ENCODE data around the gene EML1. TPM values are rescaled to one million over a fixed set of nuclear protein-coding genes. Genes with fewer than 3 reads are reported as not detected.
A peak's percentile ranks its signal among the peaks of the same experiment; 100 is the strongest.

The EML1 gene
- total RNA-seq, 1 donor from 2014 or later: 5.1 TPM

GRCh38 chr14:99891266-99891665, 98.1 kb downstream of the EML1 start:
- DNase-seq (ENCODE audit: low spot score) (no peak), ATAC-seq (no peak)

GRCh38 chr14:99891900-99892299, 98.7 kb downstream of the EML1 start:
- ATAC-seq (no peak), DNase-seq (ENCODE audit: low spot score) (no peak)

GRCh38 chr14:99892406-99892805, 99.2 kb downstream of the EML1 start:
- ATAC-seq (no peak), DNase-seq (ENCODE audit: low spot score) (no peak)

GRCh38 chr14:99896361-99896760, 103.1 kb downstream of the EML1 start:
- DNase-seq (ENCODE audit: low spot score) (no peak), ATAC-seq (no peak)

- peak; percentile 62 for ATAC-seq
- DNase-seq (ENCODE audit: low spot score): no peak
These were observed 106.5 kb downstream of the EML1 start for GRCh38 chr14:99899578-99900178.

GRCh38 chr14:99902925-99903324, 109.7 kb downstream of the EML1 start:
- DNase-seq (ENCODE audit: low spot score) (no peak), ATAC-seq (no peak)

- ATAC-seq: peak; percentile 81
- DNase-seq (ENCODE audit: low spot score): peak; percentile 69
These were observed 111.3 kb downstream of the EML1 start for GRCh38 chr14:99904506-99904905.

GRCh38 chr14:99905121-99905520, 111.9 kb downstream of the EML1 start:
- DNase-seq (ENCODE audit: low spot score) (no peak), ATAC-seq (peak; percentile 11)

GRCh38 chr14:99907761-99908652, 114.8 kb downstream of the EML1 start:
- peak; percentile 17 for ATAC-seq

GRCh38 chr14:99908653-99909250, 115.5 kb downstream of the EML1 start:
- DNase-seq (ENCODE audit: low spot score): no peak
- ATAC-seq: no peak

More at GRCh38 chr14:99907761-99908652, 114.8 kb downstream of the EML1 start:
- DNase-seq (ENCODE audit: low spot score): no peak

GRCh38 chr14:99909513-99910064, 116.4 kb downstream of the EML1 start:
- no peak for DNase-seq (ENCODE audit: low spot score)
- no peak for ATAC-seq

- DNase-seq (ENCODE audit: low spot score): no peak
- ATAC-seq: no peak
These were observed 117.4 kb downstream of the EML1 start for GRCh38 chr14:99910337-99911309.

GRCh38 chr14:99915305-99916090, 122.3 kb downstream of the EML1 start:
- DNase-seq (ENCODE audit: low spot score) (peak; percentile 54), ATAC-seq (peak; percentile 86)

- peak; percentile 63 for ATAC-seq
- no peak for DNase-seq (ENCODE audit: low spot score)
These were observed 122.8 kb downstream of the EML1 start for GRCh38 chr14:99916091-99916383.

GRCh38 chr14:99918781-99919180, 125.6 kb downstream of the EML1 start:
- DNase-seq (ENCODE audit: low spot score): no peak
- no peak for ATAC-seq

- DNase-seq (ENCODE audit: low spot score) (no peak), ATAC-seq (no peak)
These were observed 128.2 kb downstream of the EML1 start for GRCh38 chr14:99921425-99921824.

- DNase-seq (ENCODE audit: low spot score) (no peak), ATAC-seq (no peak)
These were observed 131.2 kb downstream of the EML1 start for GRCh38 chr14:99924379-99924778.

- DNase-seq (ENCODE audit: low spot score): peak; percentile 71
- ATAC-seq: peak; percentile 97
These were observed 132.3 kb downstream of the EML1 start for GRCh38 chr14:99925471-99925870.

GRCh38 chr14:99928963-99929362, 135.8 kb downstream of the EML1 start:
- DNase-seq (ENCODE audit: low spot score) (no peak), ATAC-seq (no peak)

- DNase-seq (ENCODE audit: low spot score): no peak
- no peak for ATAC-seq
These were observed 136.4 kb downstream of the EML1 start for GRCh38 chr14:99929601-99930000.

Measured in left lobe of liver (tissue), 2 donors.